Activated CD4-positive, alpha-beta memory T cell treated with anti-CD3 and anti-CD28 coated beads for 36 hours (primary cell): ENCODE data around the gene RNF17. TPM values are rescaled to one million over a fixed set of nuclear protein-coding genes. Genes with fewer than 3 reads are reported as not detected.
"Not testable (repeated sequence)": the region's sequence is repeated elsewhere in the genome, so short reads cannot be mapped to it uniquely, and the experiment has no call there.

ENCODE experiments used
- CTCF ChIA-PET: fragments of 350-600 bp; sonication (Branson Sonifier 250); formaldehyde crosslinking; loops from one replicate; lab custom pipeline; 2021; ENCODE audit warnings: antibody characterized with exemption, inconsistent platforms; lab: Charles Lee
- POLR2A ChIA-PET: fragments of 350-600 bp; sonication (Branson Sonifier 250); formaldehyde crosslinking; loops from one replicate; lab custom pipeline; 2021; ENCODE audit warnings: antibody characterized with exemption; lab: Charles Lee
- DNase-seq: peaks from one replicate; pipeline ENCODE4 v3.0.0-alpha.2; 2020
- H3K27ac Mint-ChIP-seq: one replicate; pipeline ENCODE4 v1.8.0; 2021; ENCODE audit warnings: mixed read lengths
- H3K27me3 Mint-ChIP-seq: one replicate; pipeline ENCODE4 v1.8.0; 2021; ENCODE audit warnings: mixed read lengths
- H3K36me3 Mint-ChIP-seq: one replicate; pipeline ENCODE4 v1.8.0; 2021; ENCODE audit warnings: mixed read lengths
- H3K4me1 Mint-ChIP-seq: one replicate; pipeline ENCODE4 v1.8.0; 2021; ENCODE audit warnings: low read depth, mixed read lengths
- H3K4me3 Mint-ChIP-seq: one replicate; pipeline ENCODE4 v1.8.0; 2021; ENCODE audit warnings: mild to moderate bottlenecking, mixed read lengths
- H3K9me3 Mint-ChIP-seq: one replicate; pipeline ENCODE4 v1.8.0; 2021; ENCODE audit warnings: mixed read lengths
- intact Hi-C: fragments of 100-400 bp; cut with micrococcal nuclease; formaldehyde crosslinking; loops from one replicate; pipeline ENCODE4 v1.15.1; 2023
- total RNA-seq, 2 experiments: library from RNA; stranded (reverse); gene quantifications; one replicate each; pipeline ENCODE4 v1.2.3, GENCODE V29; 2021

The RNF17 gene
- total RNA-seq, 2 experiments from 2014 or later = not detected

DNA sequence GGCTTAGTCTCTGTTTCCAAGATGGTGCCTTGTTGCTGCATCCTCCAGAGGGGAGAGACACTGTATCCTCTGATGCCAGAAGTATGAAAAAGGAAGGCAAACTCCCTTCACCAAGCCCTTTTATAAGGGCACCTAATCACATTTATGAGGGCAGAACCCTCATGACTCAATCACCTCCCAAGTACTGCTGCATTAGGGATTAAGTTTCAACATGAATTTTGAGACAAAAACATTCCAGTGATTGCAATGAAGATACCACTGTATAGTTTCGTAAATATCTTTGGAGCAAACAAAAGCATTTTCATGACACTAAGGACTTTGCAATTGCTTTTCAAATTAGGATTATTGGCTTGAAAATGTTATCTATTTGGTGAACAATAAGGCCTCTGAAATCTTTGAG is 63.8 kb downstream of the RNF17 start:
- no peak for DNase-seq
- Mint-ChIP-seq H3K4me3 (no peak overlapping the region), H3K9me3 (no peaks in the 10 kb centered on the region), H3K36me3 (no peaks in the 10 kb centered on the region), H3K4me1 (no peaks in the 10 kb centered on the region), H3K27ac (no peak overlapping the region), H3K27me3 (peaks cover 17% of the 10 kb centered on the region)
- ChIA-PET CTCF (no interaction called here), POLR2A (no interaction called here)
- intact Hi-C loops = no loop called here

DNA sequence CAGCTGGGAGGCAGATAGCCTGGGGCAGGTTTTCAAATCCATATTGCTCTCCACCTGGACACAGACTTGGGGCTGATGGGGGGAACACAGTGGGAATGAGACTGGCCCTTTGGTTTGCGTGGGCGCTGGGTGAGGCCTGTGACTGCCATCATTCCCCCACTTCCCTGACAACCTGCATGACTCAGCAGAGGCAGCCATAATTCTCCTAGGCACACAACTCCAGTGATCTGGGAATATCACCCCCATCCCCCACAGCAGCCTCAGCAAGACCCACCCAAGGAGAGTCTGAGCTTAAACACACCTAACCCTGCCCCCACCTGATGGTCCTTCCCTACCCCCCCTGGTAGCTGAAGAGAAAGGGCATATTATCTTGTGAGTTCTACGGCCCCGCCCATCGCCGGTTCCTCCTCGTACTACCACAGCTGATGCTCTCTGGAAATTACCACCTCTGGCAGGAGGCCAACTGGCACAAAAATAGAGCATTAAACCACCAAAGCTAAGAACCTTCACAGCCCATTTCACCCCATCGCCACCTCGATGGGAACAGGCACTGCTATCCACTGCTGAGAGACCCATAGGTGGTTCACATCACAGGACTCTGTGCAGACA is 71.0 kb downstream of the RNF17 start:
- ChIA-PET POLR2A (no interaction called here), CTCF (no interaction called here)
- H3K27ac Mint-ChIP-seq = no peak overlapping the region
- no peak for DNase-seq
- no peaks in the 10 kb centered on the region for H3K4me1 Mint-ChIP-seq
- peaks cover 18% of the 10 kb centered on the region for H3K27me3 Mint-ChIP-seq
- no peak overlapping the region for H3K4me3 Mint-ChIP-seq
- H3K36me3 Mint-ChIP-seq = no peaks in the 10 kb centered on the region
- intact Hi-C loops = no loop called here
- no peaks in the 10 kb centered on the region for H3K9me3 Mint-ChIP-seq

DNA sequence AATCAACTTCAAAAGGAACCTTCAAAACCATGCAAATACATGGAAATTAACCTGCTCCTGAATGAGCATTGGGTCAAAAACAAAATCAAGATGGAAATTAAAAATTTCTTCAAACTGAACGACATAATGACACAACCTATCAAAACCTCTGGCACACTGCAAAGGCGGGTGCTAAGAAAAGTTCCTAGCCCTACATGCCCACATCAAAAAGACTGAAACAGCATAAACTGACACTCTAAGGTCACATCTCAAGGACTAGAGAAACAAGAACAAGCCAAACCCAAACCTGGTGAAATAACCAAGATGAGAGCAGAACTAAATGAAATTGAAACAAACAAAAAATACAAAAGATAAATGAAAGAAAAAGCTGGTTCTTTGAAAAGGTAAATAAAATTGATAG is 73.6 kb downstream of the RNF17 start:
- CTCF ChIA-PET, H3K27ac Mint-ChIP-seq, H3K4me3 Mint-ChIP-seq, H3K36me3 Mint-ChIP-seq, intact Hi-C loops, H3K4me1 Mint-ChIP-seq, DNase-seq, POLR2A ChIA-PET, H3K9me3 Mint-ChIP-seq: not testable (repeated sequence)
- peaks cover 10% of the 10 kb centered on the region for H3K27me3 Mint-ChIP-seq

DNA sequence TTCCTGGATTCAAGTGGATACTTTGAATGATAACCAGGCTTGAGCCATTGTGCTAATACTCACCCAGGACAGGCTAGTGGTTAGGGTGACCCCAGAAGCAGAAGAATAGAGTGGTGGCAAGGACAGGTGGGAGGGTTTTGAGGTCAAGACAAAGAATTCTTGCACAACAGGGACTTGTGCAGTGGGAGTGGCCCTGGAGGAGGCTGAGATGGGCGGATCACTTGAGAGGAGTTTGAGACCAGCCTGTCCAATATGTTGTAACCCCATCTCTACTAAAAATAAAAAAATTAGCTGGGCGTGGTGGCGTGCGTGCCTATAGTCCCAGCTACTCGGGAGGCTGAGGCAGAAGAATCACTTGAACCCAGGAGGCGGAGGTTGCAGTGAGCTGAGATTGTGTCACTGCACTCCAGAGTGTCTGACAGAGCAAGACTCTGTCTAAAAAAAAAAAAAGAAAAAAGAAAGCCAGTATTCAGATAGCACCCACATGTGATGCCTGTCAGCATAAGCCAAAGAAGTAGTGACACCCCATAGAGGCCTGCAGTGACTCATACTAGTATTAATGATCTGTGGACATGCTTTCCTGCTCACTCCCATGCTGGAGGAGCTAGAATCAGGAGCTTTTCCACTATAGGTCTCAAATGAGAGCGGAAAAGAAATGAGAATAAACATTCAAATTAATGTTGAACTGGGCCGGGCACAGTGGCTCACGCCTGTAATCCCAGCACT is 78.7 kb downstream of the RNF17 start:
- Mint-ChIP-seq H3K4me1 (no peaks in the 10 kb centered on the region), H3K36me3 (no peaks in the 10 kb centered on the region), H3K9me3 (no peaks in the 10 kb centered on the region), H3K27ac (no peak overlapping the region), H3K4me3 (no peak overlapping the region), H3K27me3 (no peaks in the 10 kb centered on the region)
- DNase-seq = no peak
- intact Hi-C loops = no loop called here
- CTCF ChIA-PET = interaction anchor here (0.6 kb wide), 1 partner anchor 92 kb away, joined by 4 read pairs; no protein-coding TSS in a partner anchor
- POLR2A ChIA-PET = no interaction called here

DNA sequence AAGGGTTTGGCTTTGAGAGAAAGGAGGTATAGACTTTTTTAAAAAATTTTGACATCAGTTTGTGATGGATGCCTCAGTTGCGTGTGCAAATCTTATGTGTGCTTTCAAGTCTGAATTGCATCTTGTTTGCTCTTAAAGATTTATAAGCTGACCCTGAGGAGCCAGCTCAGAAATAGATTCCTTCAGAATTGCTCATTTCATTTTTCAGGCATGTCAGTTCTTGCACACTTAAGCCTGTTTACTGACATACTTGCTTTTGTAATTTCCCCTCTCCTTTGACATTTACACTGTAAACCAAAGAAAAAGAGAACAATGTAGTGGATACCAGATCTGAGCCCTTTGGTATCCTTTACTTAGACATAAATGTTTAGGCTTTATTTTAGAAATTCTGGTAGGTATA is 87.6 kb downstream of the RNF17 start:
- CTCF ChIA-PET = no interaction called here
- Mint-ChIP-seq H3K36me3 (no peaks in the 10 kb centered on the region), H3K4me1 (no peaks in the 10 kb centered on the region), H3K9me3 (no peaks in the 10 kb centered on the region), H3K27me3 (peaks cover 13% of the 10 kb centered on the region), H3K4me3 (no peak overlapping the region), H3K27ac (no peak overlapping the region)
- intact Hi-C loops = no loop called here
- no peak for DNase-seq
- POLR2A ChIA-PET = no interaction called here

DNA sequence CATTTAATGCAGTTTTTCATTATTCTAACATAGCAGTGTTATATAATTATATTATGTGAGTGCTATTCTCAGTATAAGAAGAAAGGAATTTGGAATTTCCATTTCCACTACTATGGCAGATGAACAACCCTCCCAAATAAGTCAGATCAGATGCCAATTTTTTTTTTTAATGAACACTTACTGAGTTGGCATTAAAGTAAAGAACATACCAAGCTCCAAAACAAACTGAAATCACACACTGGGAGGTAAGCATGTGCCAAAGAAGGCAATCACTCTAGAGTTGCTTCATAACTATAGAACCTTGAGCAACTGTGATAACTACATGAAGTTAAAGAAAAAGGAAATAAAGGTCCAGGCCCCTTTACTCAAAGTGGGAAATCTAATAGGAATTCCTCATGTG is 90.3 kb downstream of the RNF17 start:
- no peak for DNase-seq
- Mint-ChIP-seq H3K4me1 (no peaks in the 10 kb centered on the region), H3K36me3 (no peaks in the 10 kb centered on the region), H3K27me3 (peaks cover 16% of the 10 kb centered on the region), H3K4me3 (no peak overlapping the region), H3K27ac (no peak overlapping the region), H3K9me3 (no peaks in the 10 kb centered on the region)
- intact Hi-C loops = no loop called here
- ChIA-PET CTCF (no interaction called here), POLR2A (no interaction called here)

DNA sequence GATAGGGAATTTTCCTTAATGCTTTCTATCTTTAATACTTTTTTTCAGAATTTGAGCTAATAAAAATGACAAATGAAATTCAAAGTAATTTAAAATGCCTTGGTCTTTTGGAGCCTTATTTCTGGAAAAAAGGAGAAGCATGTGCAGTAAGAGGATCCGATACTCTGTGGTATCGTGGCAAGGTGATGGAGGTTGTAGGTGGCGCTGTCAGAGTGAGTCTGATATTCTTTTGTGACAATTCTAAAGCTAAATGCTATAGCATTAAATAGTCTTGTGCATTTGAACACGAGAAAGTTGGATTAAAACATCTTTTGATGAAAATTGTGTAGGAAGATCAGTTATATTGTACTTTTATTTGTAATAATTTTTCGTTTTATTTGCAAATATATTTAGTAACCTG is 95.0 kb downstream of the RNF17 start:
- no peak overlapping the region for H3K27ac Mint-ChIP-seq
- H3K36me3 Mint-ChIP-seq = no peaks in the 10 kb centered on the region
- H3K9me3 Mint-ChIP-seq = no peaks in the 10 kb centered on the region
- DNase-seq = no peak
- POLR2A ChIA-PET = interaction anchor here (1.0 kb wide), 1 partner anchor 11 kb away, joined by 3 read pairs; no protein-coding TSS in a partner anchor
- no peaks in the 10 kb centered on the region for H3K4me1 Mint-ChIP-seq
- intact Hi-C loops = no loop called here
- CTCF ChIA-PET = interaction anchor here (1.4 kb wide), 1 partner anchor 136 kb away, joined by 4 read pairs; no protein-coding TSS in a partner anchor
- H3K4me3 Mint-ChIP-seq = no peak overlapping the region
- peaks cover 8% of the 10 kb centered on the region for H3K27me3 Mint-ChIP-seq

DNA sequence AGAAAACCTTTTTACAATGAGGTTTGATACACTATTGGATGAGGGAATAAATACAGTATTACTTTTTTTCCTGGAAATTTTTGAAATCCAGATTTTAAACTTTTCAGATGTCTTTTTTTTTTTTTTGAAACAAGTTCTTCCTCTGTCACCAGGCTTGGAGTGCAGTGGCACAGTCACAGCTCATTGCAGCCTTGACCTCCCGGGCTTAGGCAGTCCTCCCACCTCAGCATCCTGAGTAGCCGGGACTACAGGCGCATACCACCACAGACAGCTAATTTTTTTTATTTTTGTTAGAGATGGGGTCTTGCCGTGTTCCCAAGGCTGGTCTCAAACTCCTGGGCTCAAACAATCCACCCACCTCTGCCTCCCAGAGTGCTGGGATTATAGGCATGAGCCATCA is 96.8 kb downstream of the RNF17 start:
- ChIA-PET POLR2A (no interaction called here), CTCF (interaction anchor here (1.1 kb wide), 2 partner anchors 9 to 135 kb away, joined by 3 read pairs; no protein-coding TSS in a partner anchor)
- Mint-ChIP-seq H3K9me3 (no peaks in the 10 kb centered on the region), H3K27ac (no peak overlapping the region), H3K27me3 (peaks cover 5% of the 10 kb centered on the region), H3K4me3 (no peak overlapping the region), H3K4me1 (no peaks in the 10 kb centered on the region), H3K36me3 (no peaks in the 10 kb centered on the region)
- intact Hi-C loops = no loop called here
- no peak for DNase-seq

DNA sequence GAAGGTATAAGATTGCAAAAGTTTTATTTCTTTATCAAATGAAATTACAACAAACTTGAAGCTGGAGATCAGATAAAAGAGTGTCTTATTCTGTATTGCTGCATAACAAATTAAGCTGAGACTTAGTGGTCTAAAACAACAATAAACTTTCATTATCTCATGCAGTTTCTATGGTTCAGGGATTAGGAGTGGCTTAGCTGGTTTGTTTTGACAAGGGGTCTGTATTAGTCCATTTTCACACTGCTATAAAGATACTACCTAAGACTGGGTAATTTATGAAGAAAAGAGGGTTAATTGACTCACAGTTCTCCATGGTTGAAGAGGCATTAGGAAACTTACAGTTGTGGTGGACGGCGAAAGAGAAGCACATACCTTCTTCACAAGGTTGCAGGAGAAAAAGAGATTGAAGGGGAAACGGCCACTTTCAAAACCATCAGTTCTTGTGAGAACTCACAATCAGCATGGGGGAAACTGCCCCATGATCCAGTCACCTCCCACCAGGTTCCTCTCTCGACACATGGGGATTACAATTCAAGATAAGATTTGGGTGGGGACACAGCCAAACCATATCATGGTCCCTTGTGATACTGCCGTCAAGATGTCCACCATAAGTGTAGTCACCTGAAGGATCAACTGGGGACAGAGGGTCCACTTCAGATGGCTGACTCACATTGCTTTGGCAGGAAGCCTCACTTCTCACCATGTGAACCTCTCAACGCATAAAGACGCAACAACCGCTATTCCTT is 97.8 kb downstream of the RNF17 start:
- intact Hi-C loops = no loop called here
- no peaks in the 10 kb centered on the region for H3K4me1 Mint-ChIP-seq
- DNase-seq = no peak
- H3K9me3 Mint-ChIP-seq = no peaks in the 10 kb centered on the region
- peaks cover 3% of the 10 kb centered on the region for H3K27me3 Mint-ChIP-seq
- no peaks in the 10 kb centered on the region for H3K36me3 Mint-ChIP-seq
- POLR2A ChIA-PET = no interaction called here
- H3K27ac Mint-ChIP-seq = no peak overlapping the region
- H3K4me3 Mint-ChIP-seq = no peak overlapping the region
- CTCF ChIA-PET = interaction anchor here (1.1 kb wide), 1 partner anchor 134 kb away, joined by 3 read pairs; no protein-coding TSS in a partner anchor

DNA sequence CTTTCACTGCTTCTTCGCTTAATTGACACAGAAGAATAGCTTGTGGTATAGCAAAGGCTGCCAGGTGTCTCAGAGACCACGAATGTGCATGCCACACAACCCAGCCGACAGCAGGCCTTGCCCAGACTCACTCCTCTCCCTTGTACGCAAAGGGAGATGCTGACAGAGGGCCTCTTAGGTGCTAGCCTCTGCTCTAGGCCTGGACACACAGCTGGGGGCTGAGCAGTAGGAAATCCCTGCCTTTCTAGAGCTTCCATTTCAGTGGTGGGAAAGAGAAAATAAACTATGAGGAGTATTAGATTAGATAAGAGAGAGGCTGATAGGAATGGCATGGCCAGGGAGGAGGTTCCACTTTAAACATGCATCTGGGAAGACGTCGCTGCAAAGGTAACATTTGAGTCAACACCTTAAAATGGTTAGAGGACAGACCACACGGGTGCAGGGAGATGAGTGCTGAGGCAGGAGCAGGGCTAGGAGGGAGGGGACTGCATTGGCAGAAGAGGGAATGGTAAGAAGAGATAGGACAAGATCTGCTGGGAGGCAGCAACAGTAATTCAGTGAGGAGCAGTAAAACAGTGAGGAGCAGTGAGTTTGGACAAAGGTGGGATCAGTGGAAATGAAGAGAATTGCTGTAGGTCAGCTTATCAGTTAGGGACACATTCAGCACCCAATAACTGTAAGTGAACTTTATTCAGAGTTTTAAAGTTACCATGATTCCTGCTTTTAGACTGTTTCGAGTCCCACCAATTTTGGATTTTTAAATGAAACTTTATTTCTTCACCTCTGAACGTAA is 100.0 kb downstream of the RNF17 start:
- intact Hi-C loops = no loop called here
- Mint-ChIP-seq H3K27me3 (peaks cover 8% of the 10 kb centered on the region), H3K27ac (no peak overlapping the region), H3K4me3 (no peak overlapping the region), H3K9me3 (no peaks in the 10 kb centered on the region), H3K36me3 (no peaks in the 10 kb centered on the region), H3K4me1 (no peaks in the 10 kb centered on the region)
- no peak for DNase-seq
- CTCF ChIA-PET = no interaction called here
- POLR2A ChIA-PET = no interaction called here

DNA sequence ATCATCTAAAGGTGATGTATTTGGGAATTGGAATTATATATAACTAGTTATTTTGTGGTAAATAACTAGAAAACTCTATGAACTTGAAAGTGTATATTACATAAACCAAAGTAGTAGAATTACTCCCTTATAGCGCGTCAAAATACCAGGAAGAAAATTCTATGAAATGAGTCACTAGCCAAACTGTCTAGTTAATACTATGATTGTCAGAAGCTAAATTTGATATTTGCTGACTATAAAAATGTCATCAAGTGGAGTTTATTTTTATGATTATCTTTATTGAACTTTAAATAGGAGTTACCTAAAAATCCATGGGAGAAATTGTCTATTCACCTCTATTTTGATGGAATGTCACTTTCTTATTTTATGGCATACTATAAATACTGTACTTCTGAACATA is 100.6 kb downstream of the RNF17 start:
- no peak for DNase-seq
- no peak overlapping the region for H3K4me3 Mint-ChIP-seq
- H3K27ac Mint-ChIP-seq = no peak overlapping the region
- no peaks in the 10 kb centered on the region for H3K36me3 Mint-ChIP-seq
- H3K4me1 Mint-ChIP-seq = no peaks in the 10 kb centered on the region
- intact Hi-C loops = no loop called here
- ChIA-PET POLR2A (no interaction called here), CTCF (interaction anchor here (1.6 to 1.7 kb wide), 2 partner anchors 104 to 131 kb away, joined by 6 to 7 read pairs; no protein-coding TSS in a partner anchor)
- no peaks in the 10 kb centered on the region for H3K9me3 Mint-ChIP-seq
- H3K27me3 Mint-ChIP-seq = peaks cover 9% of the 10 kb centered on the region
